BJ (cell line): ENCODE data around the gene AFF3. TPM values are rescaled to one million over a fixed set of nuclear protein-coding genes. Genes with fewer than 3 reads are reported as not detected.

Source experiments
- CTCF ChIA-PET: fragments of 350-600 bp; formaldehyde crosslinking; extraction: SDS; loops from one replicate; lab custom pipeline; 2021; ENCODE audit warnings: antibody characterized with exemption, inconsistent platforms; lab: Yijun Ruan, JAX
- POLR2A ChIA-PET: fragments of 300-600 bp; sonication (Branson Sonifier 250); formaldehyde crosslinking; extraction: SDS; loops from one replicate; lab custom pipeline; 2021; ENCODE audit warnings: antibody characterized with exemption; lab: Charles Lee
- DNase-seq: peaks from one replicate; pipeline ENCODE4 v3.0.0-alpha.2; 2011; ENCODE audit warnings: low read depth
- H3K27me3 ChIP-seq: 2 replicates; pipeline ENCODE4 v1.6.0; 2011; ENCODE audit warnings: low read length; ENCODE audit not compliant: control insufficient read depth, insufficient read depth
- H3K36me3 ChIP-seq: 2 replicates; pipeline ENCODE4 v1.5.1; 2011; ENCODE audit warnings: low read length; ENCODE audit not compliant: control insufficient read depth, insufficient read depth
- H3K4me3 ChIP-seq: 2 replicates; pipeline ENCODE4 v1.5.1; 2011; ENCODE audit warnings: low read depth, mild to moderate bottlenecking, control low read depth, low read length
- polyA plus RNA-seq: library from polyadenylated mRNA; depleted of rRNA; stranded (reverse); fragments of >200 nt; gene quantifications from 2 replicates; pipeline ENCODE4 v1.2.3, GENCODE V29; 2011
- TF ChIP-seq, protein P1 (sequence below): IDR thresholded peaks from 2 replicates; pipeline ENCODE4 v1.5.1; 2011; ENCODE audit warnings: low read depth, mild to moderate bottlenecking, control low read depth, inconsistent platforms, low read length, moderate library complexity; ENCODE audit not compliant: insufficient read depth

The AFF3 gene
- polyA plus RNA-seq, 1 experiment = 11.5 TPM

- no peaks in the 10 kb centered on the region; the same call in 1 of the 2 replicates for H3K27me3 ChIP-seq
- CTCF ChIA-PET = interaction anchor here (0.9 kb wide), 1 partner anchor 11 kb away, joined by 3 read pairs; no protein-coding TSS in a partner anchor
Observed at GRCh38 chr2:99623035-99623434, 519.4 kb downstream of the AFF3 start.

GRCh38 chr2:99622534-99622933, 519.9 kb downstream of the AFF3 start:
- ChIA-PET POLR2A (no interaction called here), CTCF (interaction anchor here (0.9 kb wide), 1 partner anchor 11 kb away, joined by 3 read pairs; no protein-coding TSS in a partner anchor)
- Histone ChIP-seq H3K36me3 (no peaks in the 10 kb centered on the region; the same call in 1 of the 2 replicates), H3K27me3 (no peaks in the 10 kb centered on the region; the same call in 1 of the 2 replicates), H3K4me3 (no peak overlapping the region)
- TF ChIP-seq, protein P1, sequence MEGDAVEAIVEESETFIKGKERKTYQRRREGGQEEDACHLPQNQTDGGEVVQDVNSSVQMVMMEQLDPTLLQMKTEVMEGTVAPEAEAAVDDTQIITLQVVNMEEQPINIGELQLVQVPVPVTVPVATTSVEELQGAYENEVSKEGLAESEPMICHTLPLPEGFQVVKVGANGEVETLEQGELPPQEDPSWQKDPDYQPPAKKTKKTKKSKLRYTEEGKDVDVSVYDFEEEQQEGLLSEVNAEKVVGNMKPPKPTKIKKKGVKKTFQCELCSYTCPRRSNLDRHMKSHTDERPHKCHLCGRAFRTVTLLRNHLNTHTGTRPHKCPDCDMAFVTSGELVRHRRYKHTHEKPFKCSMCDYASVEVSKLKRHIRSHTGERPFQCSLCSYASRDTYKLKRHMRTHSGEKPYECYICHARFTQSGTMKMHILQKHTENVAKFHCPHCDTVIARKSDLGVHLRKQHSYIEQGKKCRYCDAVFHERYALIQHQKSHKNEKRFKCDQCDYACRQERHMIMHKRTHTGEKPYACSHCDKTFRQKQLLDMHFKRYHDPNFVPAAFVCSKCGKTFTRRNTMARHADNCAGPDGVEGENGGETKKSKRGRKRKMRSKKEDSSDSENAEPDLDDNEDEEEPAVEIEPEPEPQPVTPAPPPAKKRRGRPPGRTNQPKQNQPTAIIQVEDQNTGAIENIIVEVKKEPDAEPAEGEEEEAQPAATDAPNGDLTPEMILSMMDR = no peak
- DNase-seq = no peak

More at GRCh38 chr2:99623035-99623434, 519.4 kb downstream of the AFF3 start:
- Histone ChIP-seq H3K4me3 (no peak overlapping the region), H3K36me3 (no peaks in the 10 kb centered on the region; the same call in 1 of the 2 replicates)
- no peak for DNase-seq
- TF ChIP-seq, protein P1 = no peak
- POLR2A ChIA-PET = no interaction called here

- Histone ChIP-seq H3K36me3 (no peaks in the 10 kb centered on the region; the same call in 1 of the 2 replicates), H3K27me3 (no peaks in the 10 kb centered on the region; the same call in 1 of the 2 replicates), H3K4me3 (no peak overlapping the region)
- TF ChIP-seq, protein P1 = no peak
- DNase-seq = no peak
- ChIA-PET POLR2A (no interaction called here), CTCF (interaction anchor here (1.2 kb wide), 1 partner anchor 19 kb away, joined by 3 read pairs; no protein-coding TSS in a partner anchor)
Observed at GRCh38 chr2:99621774-99622173, 520.6 kb downstream of the AFF3 start.

DNA sequence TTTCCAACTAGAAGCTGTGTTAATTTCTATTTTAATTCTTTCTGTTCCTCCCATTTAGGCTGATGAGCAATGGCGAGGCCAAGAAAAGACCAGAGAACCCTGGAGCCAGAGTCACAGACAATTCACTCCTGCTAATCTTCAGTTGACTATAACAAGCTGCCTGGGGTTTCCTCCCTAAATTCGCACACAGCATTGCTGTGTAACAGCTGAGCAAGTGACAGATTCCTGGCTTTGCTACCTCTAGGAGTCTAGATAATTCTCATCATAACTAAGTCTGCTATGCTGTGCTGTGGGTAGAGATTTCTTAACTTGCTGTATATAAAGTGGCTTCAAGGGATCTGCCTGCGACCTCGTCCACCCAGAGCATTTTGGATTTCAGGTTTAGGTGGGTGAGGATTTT, 521.3 kb downstream of the AFF3 start:
- TF ChIP-seq, protein P1 = no peak
- ChIA-PET POLR2A (no interaction called here), CTCF (interaction anchor here (0.6 to 1.2 kb wide), 2 partner anchors 18 to 116 kb away, joined by 3 read pairs; no protein-coding TSS in a partner anchor)
- no peak overlapping the region for H3K4me3 ChIP-seq
- no peak for DNase-seq
- no peaks in the 10 kb centered on the region; the same call in 1 of the 2 replicates for H3K36me3 ChIP-seq
- no peaks in the 10 kb centered on the region; the same call in 1 of the 2 replicates for H3K27me3 ChIP-seq

GRCh38 chr2:99619151-99619550, 523.2 kb downstream of the AFF3 start:
- Histone ChIP-seq H3K36me3 (no peaks in the 10 kb centered on the region), H3K4me3 (no peak overlapping the region), H3K27me3 (no peaks in the 10 kb centered on the region)
- POLR2A ChIA-PET = no interaction called here
- no peak for DNase-seq
- CTCF ChIA-PET = interaction anchor here (0.9 kb wide), 1 partner anchor 60 kb away, joined by 3 read pairs; no protein-coding TSS in a partner anchor
- TF ChIP-seq, protein P1 = no peak
